Liver (tissue), 3 donors: Measurements from ENCODE around the gene TRDMT1.

Experiments used
- GABPA ChIP-seq, 2 donors: IDR thresholded peaks in 1 of 2; conservative IDR thresholded peaks in 1 of 2; 2 replicates each; pipeline ENCODE4 v1.6.1; 2016; ENCODE audit warnings: antibody characterized with exemption in 2 of 2, mild to moderate bottlenecking in 1 of 2, moderate library complexity in 1 of 2
- REST ChIP-seq: IDR thresholded peaks from 2 replicates; pipeline ENCODE4 v1.6.1; 2016; ENCODE audit warnings: antibody characterized with exemption, mild to moderate bottlenecking
- SP1 ChIP-seq: IDR thresholded peaks from 2 replicates; pipeline ENCODE4 v1.6.1; 2018; ENCODE audit warnings: antibody characterized with exemption, mild to moderate bottlenecking
- TAF1 ChIP-seq: conservative IDR thresholded peaks from 2 replicates; pipeline ENCODE4 v1.6.1; 2016; ENCODE audit warnings: antibody characterized with exemption, mild to moderate bottlenecking
- YY1 ChIP-seq: IDR thresholded peaks from 2 replicates; pipeline ENCODE4 v1.6.1; 2016; ENCODE audit warnings: antibody characterized with exemption, mild to moderate bottlenecking
- TF ChIP-seq, protein P1 (sequence below): fragments of 150-350 bp; IDR thresholded peaks from 2 replicates; pipeline ENCODE4 v1.5.1; 2017; ENCODE audit warnings: improper control_type of control experiment, low read depth, low read length; ENCODE audit not compliant: missing input control
- donor health status: healthy.
- donor health status: healthy.

GRCh38 chr10:17240616-17241015, 39.1 kb upstream of the TRDMT1 start:
- TF ChIP-seq, protein P1, sequence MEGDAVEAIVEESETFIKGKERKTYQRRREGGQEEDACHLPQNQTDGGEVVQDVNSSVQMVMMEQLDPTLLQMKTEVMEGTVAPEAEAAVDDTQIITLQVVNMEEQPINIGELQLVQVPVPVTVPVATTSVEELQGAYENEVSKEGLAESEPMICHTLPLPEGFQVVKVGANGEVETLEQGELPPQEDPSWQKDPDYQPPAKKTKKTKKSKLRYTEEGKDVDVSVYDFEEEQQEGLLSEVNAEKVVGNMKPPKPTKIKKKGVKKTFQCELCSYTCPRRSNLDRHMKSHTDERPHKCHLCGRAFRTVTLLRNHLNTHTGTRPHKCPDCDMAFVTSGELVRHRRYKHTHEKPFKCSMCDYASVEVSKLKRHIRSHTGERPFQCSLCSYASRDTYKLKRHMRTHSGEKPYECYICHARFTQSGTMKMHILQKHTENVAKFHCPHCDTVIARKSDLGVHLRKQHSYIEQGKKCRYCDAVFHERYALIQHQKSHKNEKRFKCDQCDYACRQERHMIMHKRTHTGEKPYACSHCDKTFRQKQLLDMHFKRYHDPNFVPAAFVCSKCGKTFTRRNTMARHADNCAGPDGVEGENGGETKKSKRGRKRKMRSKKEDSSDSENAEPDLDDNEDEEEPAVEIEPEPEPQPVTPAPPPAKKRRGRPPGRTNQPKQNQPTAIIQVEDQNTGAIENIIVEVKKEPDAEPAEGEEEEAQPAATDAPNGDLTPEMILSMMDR = no peak
- TF ChIP-seq REST (no peak), SP1 (no peak), TAF1 (no peak), GABPA (IDR thresholded peaks at IDR 0.05 in 1 of 2, conservative IDR thresholded peaks at IDR 0.05 in 1 of 2) (no peak), YY1 (no peak)
